ENCODE results near the gene GPRIN1.

DNA sequence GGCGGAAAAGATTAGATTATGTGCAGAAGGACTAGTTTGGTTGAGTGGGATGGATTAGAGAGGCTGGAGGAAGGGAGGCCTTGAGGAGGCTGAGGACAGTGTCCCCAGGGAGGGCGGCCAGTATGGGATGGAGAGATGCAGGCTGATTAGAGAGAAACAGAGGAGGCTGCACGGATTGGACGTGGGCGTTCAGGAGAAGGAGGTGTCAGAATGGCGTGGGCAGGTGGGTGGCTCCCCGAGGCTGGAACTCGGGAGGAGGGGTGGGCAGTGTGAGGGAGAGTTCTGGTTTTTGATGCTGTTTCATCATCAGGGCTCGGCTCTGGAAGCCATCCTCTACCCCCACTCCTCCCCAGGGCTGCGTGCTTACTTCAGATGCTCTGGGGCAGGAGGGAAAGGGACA lies 47.8 kb downstream of the GPRIN1 start:
- TF ChIP-seq TCF12 (IDR thresholded peaks at IDR 0.05; ENCODE audit: low read depth): no peak
- TF ChIP-seq TAF1 (IDR thresholded peaks at IDR 0.05; ENCODE audit: low read depth): no peak
- TF ChIP-seq YY1 (IDR thresholded peaks at IDR 0.05; ENCODE audit: low read depth): no peak
- TF ChIP-seq CREB1 (IDR thresholded peaks at IDR 0.05; ENCODE audit: low read depth): no peak
- no peak for TF ChIP-seq EP300 (IDR thresholded peaks at IDR 0.05; ENCODE audit: borderline replicate concordance)
- TF ChIP-seq, protein P1, sequence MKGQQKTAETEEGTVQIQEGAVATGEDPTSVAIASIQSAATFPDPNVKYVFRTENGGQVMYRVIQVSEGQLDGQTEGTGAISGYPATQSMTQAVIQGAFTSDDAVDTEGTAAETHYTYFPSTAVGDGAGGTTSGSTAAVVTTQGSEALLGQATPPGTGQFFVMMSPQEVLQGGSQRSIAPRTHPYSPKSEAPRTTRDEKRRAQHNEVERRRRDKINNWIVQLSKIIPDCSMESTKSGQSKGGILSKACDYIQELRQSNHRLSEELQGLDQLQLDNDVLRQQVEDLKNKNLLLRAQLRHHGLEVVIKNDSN (IDR thresholded peaks at IDR 0.05): no peak
- TF ChIP-seq FOXM1 (IDR thresholded peaks at IDR 0.05; ENCODE audit: borderline replicate concordance, low read depth): no peak
- TF ChIP-seq RAD21 (IDR thresholded peaks at IDR 0.05; ENCODE audit: low read depth): no peak
- TF ChIP-seq, protein P2, sequence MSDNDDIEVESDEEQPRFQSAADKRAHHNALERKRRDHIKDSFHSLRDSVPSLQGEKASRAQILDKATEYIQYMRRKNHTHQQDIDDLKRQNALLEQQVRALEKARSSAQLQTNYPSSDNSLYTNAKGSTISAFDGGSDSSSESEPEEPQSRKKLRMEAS (IDR thresholded peaks at IDR 0.05): no peak

All from Ishikawa (cell line).